ENCODE measurements around the gene EPHB3. TPM values are rescaled to one million over a fixed set of nuclear protein-coding genes. Genes with fewer than 3 reads are reported as not detected.

EPHB3 gene
- total and polyA plus RNA-seq, 7 donors, result 1.6 to 20.2 (median 1.9) TPM

GRCh38 chr3:184571750-184572377 lies 10.3 kb downstream of the EPHB3 start:
- H3K27me3 ChIP-seq, result no peaks in the 10 kb centered on the region
- WGBS, 2 donors, result 27 to 68% methylated on average over 12 of the region's 12 CpGs
- intact Hi-C loops (cut with DNase I), result no loop called here
- no peaks in the 10 kb centered on the region for H3K9me3 ChIP-seq
- peaks cover 0 to 56% (median 44%) of the 10 kb centered on the region in 4 donors for H3K4me1 ChIP-seq
- no peak overlapping the region for H3K27ac ChIP-seq
- TF ChIP-seq CTCF (IDR thresholded peaks at IDR 0.05), result no peak
- TF ChIP-seq EP300 (IDR thresholded peaks at IDR 0.05), result no peak
- no peak for TF ChIP-seq POLR2A (IDR thresholded peaks at IDR 0.05)
- TF ChIP-seq POLR2AphosphoS5 (IDR thresholded peaks at IDR 0.05), result no peak
- no peak for DNase-seq
- no peak overlapping the region for H3K4me3 ChIP-seq
- peaks cover 0 to 22% (median 8%) of the 10 kb centered on the region in 4 donors for H3K36me3 ChIP-seq

GRCh38 chr3:184572633-184573270 lies 11.2 kb downstream of the EPHB3 start:
- DNase-seq, result no peak
- 41 to 79% methylated on average over 33 of the region's 33 CpGs for WGBS, 2 donors
- Histone ChIP-seq H3K9me3 (no peaks in the 10 kb centered on the region), H3K4me3 (no peak overlapping the region), H3K27ac (no peak overlapping the region), H3K4me1 (peaks cover 0 to 47% (median 37%) of the 10 kb centered on the region in 4 donors), H3K27me3 (no peaks in the 10 kb centered on the region), H3K36me3 (peaks cover 0 to 31% (median 15%) of the 10 kb centered on the region in 4 donors)
- intact Hi-C loops (cut with DNase I), result no loop called here
- TF ChIP-seq POLR2A (IDR thresholded peaks at IDR 0.05) (no peak), EP300 (IDR thresholded peaks at IDR 0.05) (no peak), POLR2AphosphoS5 (IDR thresholded peaks at IDR 0.05) (no peak), CTCF (IDR thresholded peaks at IDR 0.05) (no peak)

GRCh38 chr3:184574515-184575417 lies 13.2 kb downstream of the EPHB3 start:
- H3K36me3 ChIP-seq, result peaks cover 0 to 41% (median 22%) of the 10 kb centered on the region in 4 donors
- WGBS, 2 donors, result 49 to 64% methylated on average over 15 of the region's 15 CpGs

GRCh38 chr3:184575701-184576100 lies 14.1 kb downstream of the EPHB3 start:
- intact Hi-C loops (cut with DNase I), result no loop called here
- no peak for DNase-seq
- Histone ChIP-seq H3K9me3 (no peaks in the 10 kb centered on the region), H3K4me3 (no peak overlapping the region), H3K36me3 (peaks cover 0 to 51% (median 24%) of the 10 kb centered on the region in 4 donors), H3K27ac (no peak overlapping the region), H3K4me1 (peaks cover 0 to 21% (median 15%) of the 10 kb centered on the region in 4 donors), H3K27me3 (no peaks in the 10 kb centered on the region)
- TF ChIP-seq POLR2AphosphoS5 (IDR thresholded peaks at IDR 0.05), result no peak
- 64 to 86% methylated on average over 9 of the region's 9 CpGs for WGBS, 2 donors

More at GRCh38 chr3:184574515-184575417, 13.2 kb downstream of the EPHB3 start:
- H3K27me3 ChIP-seq, result no peaks in the 10 kb centered on the region
- H3K27ac ChIP-seq, result peak overlapping the region in 2 of 4 donors; percentile 23 to 36
- intact Hi-C loops (cut with DNase I), result no loop called here
- H3K9me3 ChIP-seq, result no peaks in the 10 kb centered on the region
- TF ChIP-seq EP300 (IDR thresholded peaks at IDR 0.05) (no peak), POLR2A (IDR thresholded peaks at IDR 0.05) (no peak), POLR2AphosphoS5 (IDR thresholded peaks at IDR 0.05) (no peak), CTCF (IDR thresholded peaks at IDR 0.05) (no peak)
- H3K4me1 ChIP-seq, result peaks cover 0 to 30% (median 21%) of the 10 kb centered on the region in 4 donors
- no peak for DNase-seq
- no peak overlapping the region for H3K4me3 ChIP-seq

Measured in sigmoid colon (tissue), 7 donors.